Posterior cingulate gyrus (tissue), 11 donors: ENCODE data around the gene QSOX2.

Experiments used
- DNase-seq, 10 donors: peaks; one replicate each; pipeline versions ENCODE4 v3.0.0 to v3.0.0-alpha.2; 2020 to 2021; ENCODE audit warnings: mixed read lengths in 3 of 10
- intact Hi-C: fragments of 100-400 bp; cut with DNase I; formaldehyde crosslinking; loops from one replicate; pipeline ENCODE4 v1.15.1; 2023

QSOX2 gene

GRCh38 chr9:136226680-136227407 is 18.8 kb downstream of the QSOX2 start:
- peak in 1 of 10 donors; percentile 54 for DNase-seq
- intact Hi-C loops = no loop called here

- peak in 6 of 10 donors; percentile 29 to 72 (median 40) for DNase-seq
- intact Hi-C loops = no loop called here
Measured at GRCh38 chr9:136225748-136226679, 19.6 kb downstream of the QSOX2 start.

GRCh38 chr9:136225366-136225747 is 20.3 kb downstream of the QSOX2 start:
- intact Hi-C loops = no loop called here
- DNase-seq = no peak

- peak in 1 of 10 donors; percentile 46 for DNase-seq
- intact Hi-C loops = no loop called here
Measured at GRCh38 chr9:136223871-136224640, 21.6 kb downstream of the QSOX2 start.

GRCh38 chr9:136222906-136223285 is 22.7 kb downstream of the QSOX2 start:
- intact Hi-C loops = no loop called here
- DNase-seq = no peak

- peak in 1 of 10 donors; percentile 62 for DNase-seq
- intact Hi-C loops = no loop called here
Measured at GRCh38 chr9:136222166-136222905, 23.3 kb downstream of the QSOX2 start.

GRCh38 chr9:136220017-136220729 is 25.4 kb downstream of the QSOX2 start:
- intact Hi-C loops = no loop called here
- DNase-seq = no peak

- no peak for DNase-seq
- intact Hi-C loops = no loop called here
Measured at GRCh38 chr9:136219276-136219675, 26.3 kb downstream of the QSOX2 start.

GRCh38 chr9:136218673-136219072 is 26.9 kb downstream of the QSOX2 start:
- DNase-seq = no peak
- intact Hi-C loops = no loop called here

- intact Hi-C loops = no loop called here
- no peak for DNase-seq
Measured at GRCh38 chr9:136218271-136218670, 27.3 kb downstream of the QSOX2 start.

- DNase-seq = no peak
- intact Hi-C loops = no loop called here
Measured at GRCh38 chr9:136216541-136217244, 28.9 kb downstream of the QSOX2 start.

- DNase-seq = no peak
- intact Hi-C loops = no loop called here
Measured at GRCh38 chr9:136213733-136214132, 31.9 kb downstream of the QSOX2 start.

- no peak for DNase-seq
- intact Hi-C loops = no loop called here
Measured at GRCh38 chr9:136212345-136212950, 33.2 kb downstream of the QSOX2 start.

GRCh38 chr9:136211441-136212344 is 33.9 kb downstream of the QSOX2 start:
- intact Hi-C loops = no loop called here
- DNase-seq = no peak

GRCh38 chr9:136211006-136211405 is 34.6 kb downstream of the QSOX2 start:
- intact Hi-C loops = no loop called here
- DNase-seq = no peak

- no peak for DNase-seq
- intact Hi-C loops = no loop called here
Measured at GRCh38 chr9:136210276-136210675, 35.3 kb downstream of the QSOX2 start.

GRCh38 chr9:136209786-136210185 is 35.8 kb downstream of the QSOX2 start:
- DNase-seq = no peak
- intact Hi-C loops = no loop called here

- no peak for DNase-seq
- intact Hi-C loops = no loop called here
Measured at GRCh38 chr9:136209232-136209631, 36.4 kb downstream of the QSOX2 start.
